Activated CD4-positive, CD25-positive, alpha-beta regulatory T cell treated with anti-CD3 and anti-CD28 coated beads, Interleukin-2, amount 50 U/mL, for 16 hours (primary cell): Measurements from ENCODE around the gene GTSF1L.

ENCODE experiments used
- DNase-seq: peaks from one replicate; pipeline ENCODE4 v3.0.0-alpha.2; 2020; ENCODE audit warnings: low read depth, low spot score

The GTSF1L gene

DNA sequence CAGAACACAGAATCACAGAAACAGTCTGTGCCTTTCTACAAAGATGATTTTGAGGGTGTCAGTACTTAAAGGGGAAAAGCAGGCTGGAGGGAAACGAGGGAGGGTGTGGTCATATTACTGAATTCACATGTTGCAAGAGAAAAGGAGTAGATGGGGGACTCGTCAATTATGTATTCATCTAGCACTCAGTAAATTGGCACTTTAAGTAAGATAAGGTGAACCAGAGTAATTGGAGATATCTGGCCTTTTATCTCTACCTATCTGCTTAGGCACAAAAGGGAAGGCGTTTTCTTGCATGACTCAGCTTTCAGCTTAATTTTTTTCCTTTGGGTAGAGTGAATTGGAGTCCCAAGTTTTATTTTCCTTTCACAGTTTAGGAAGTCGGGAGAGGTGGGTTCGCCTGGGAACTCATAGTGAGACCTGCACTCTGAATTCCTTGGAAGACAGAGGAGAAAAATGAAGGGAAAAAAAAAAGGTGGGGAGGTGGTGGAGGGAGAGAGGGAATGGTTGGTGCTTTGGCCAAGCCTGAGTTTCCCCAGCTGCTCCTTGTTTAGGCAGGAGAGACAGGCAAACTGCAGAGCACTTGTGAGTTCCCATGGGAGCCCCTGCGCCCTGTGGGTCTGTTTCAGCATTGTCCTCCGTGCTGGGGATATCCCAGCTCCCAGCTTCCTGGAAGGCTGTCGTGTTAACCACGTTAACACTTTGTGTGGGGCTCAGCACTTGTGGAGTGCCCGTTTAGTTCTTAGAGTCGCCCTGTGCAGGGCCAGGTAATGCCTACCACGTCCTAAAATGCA is 19.7 kb upstream of the GTSF1L start:
- no peak for DNase-seq

DNA sequence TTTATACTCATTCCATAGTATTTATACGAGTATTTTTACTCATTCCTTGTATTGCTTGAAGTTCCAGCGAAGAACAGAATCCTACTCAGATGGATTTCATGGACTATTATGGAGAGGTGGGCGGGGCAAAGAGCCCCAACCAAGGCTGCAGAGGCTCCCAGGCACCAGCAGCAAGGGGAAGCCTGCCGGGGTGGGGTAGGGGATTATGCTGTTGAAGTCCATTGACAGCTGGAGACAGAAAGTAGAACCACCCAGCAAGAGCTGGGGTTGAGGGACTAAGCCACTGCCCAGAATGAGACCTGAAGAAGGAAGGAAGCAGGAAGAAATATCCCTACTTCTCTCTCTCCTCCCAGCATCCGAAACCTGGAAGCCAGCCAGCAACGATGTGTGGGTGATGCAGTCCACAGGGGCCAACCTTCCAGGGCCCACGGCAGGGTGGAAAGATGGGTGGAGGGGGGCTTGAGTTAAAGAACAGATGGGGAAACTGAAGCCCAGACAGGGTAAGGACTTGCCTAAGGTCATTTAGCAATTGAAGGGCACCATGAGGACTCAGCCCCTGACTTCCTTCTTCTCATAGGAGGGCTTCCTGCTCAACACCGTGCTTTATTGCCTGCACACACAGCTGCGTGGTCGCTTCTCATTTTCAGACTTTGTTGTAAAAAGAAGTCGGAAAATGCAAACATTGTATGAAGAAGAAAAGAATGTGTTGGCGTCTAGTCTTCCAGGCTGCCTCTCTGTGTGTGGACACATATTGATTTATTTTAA is 18.3 kb upstream of the GTSF1L start:
- no peak for DNase-seq

DNA sequence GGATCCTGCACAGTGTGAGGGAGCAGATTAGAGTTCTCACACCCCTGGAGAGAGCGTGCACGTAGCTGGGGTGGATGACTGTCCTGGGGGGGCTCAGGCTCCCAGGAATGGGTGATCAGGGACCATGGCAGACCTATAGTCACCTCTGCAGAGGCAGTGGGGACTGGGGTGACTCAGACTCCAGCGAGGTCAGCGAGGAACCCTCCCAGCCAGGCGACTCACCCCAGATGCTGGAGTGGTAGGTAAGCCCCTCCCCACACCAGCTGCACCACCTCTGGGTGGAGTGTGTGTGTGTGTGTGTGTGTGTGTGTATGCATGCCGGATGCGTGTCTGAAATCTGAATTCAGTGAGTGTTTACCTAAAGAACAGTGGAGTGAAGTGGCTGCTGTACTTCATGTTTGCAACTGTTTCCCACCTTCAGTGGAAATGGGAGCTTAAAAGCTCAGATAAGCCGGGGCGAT is 17.4 kb upstream of the GTSF1L start:
- no peak for DNase-seq

DNA sequence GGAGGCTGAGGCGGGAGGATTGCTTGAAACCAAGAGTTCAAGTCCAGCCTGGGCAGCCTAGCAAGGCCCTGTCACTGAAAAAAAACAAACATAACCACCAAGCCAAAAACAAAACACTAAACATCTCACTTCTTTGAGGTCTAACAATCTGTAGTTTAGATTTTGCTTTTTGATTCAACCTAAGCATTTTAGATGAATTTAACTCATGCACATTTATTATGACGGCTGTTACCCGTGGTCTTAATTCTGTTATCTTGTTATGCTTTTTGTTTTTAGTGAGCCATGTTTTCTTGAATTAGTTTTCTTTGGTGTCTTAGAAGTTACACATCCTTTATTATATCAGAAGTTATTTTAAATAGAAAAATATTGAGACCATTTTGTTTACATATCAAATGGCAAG is 13.8 kb upstream of the GTSF1L start:
- no peak for DNase-seq

DNA sequence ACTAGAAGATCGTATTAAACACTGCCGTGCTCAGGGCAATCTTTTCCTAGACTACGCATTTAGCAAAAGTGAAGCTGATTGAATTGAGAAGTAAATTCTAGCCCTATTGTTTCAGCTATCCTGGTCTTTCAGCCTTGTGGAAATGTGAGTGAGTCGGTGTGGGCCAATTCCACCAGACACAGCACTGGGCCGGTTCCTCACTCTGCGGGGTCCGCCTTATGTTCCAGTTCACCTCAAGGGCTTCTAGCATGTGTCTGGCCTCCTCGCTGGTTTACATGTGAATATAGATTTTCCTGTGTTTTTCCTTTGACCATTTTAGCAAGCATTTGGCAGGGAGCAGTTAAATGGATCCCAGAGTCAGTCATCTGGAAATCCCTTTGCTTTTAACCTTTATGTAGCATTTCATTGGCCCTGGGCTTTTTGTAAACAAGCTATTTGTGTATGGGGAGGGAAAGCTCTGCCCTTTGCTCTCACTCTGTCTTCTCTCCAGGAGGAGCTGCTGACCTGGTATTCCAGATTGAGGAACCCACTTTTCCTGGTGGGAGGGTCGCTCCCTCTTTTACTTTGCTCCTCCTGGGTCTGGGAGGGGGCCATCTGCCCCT is 12.4 kb upstream of the GTSF1L start:
- DNase-seq = no peak

DNA sequence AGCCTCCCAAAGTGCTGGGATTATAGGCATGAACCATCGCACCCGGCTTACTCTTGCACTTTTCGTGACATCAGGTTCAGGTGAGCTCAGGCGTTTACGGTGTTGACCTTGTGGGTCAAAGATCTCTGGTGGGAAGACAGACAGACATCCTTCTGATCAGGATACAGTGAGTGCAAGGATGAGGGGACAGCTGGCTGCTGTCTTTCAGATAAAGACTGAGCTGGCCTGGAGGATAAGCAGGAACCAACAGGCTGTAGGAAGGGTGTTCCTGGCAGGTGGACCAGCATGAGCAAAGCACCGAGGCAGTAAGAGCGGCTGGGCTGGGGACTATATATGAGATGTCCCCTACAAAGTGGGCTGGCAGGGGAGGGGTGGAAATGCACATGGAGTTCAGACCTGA is 11.1 kb upstream of the GTSF1L start:
- DNase-seq = no peak

- no peak for DNase-seq
Observed at GRCh38 chr20:43736588-43737158, 9.9 kb upstream of the GTSF1L start.

- no peak for DNase-seq
Observed at GRCh38 chr20:43731927-43732326, 5.1 kb upstream of the GTSF1L start.

DNA sequence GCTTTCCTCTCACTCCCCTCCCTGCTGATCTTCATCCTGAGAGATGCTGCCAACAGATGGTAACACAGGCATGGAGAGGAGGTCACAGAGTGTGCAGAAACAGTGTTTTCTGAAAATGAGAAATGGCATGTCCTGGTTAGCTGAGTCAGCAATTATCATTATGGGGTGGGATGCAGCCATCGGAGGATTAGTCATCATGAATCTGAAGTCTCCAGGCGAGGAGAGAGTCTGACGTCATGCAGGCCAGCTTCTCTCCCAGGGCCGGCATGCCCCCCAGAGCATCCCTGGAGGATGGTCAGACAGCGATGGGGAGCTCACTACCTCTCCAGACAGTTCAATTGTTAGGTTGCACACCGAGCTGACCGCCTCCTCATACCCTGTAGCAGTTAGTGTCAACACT is 4.7 kb upstream of the GTSF1L start:
- DNase-seq = no peak

- DNase-seq = no peak
Observed at GRCh38 chr20:43728686-43729255, 2.0 kb upstream of the GTSF1L start.

DNA sequence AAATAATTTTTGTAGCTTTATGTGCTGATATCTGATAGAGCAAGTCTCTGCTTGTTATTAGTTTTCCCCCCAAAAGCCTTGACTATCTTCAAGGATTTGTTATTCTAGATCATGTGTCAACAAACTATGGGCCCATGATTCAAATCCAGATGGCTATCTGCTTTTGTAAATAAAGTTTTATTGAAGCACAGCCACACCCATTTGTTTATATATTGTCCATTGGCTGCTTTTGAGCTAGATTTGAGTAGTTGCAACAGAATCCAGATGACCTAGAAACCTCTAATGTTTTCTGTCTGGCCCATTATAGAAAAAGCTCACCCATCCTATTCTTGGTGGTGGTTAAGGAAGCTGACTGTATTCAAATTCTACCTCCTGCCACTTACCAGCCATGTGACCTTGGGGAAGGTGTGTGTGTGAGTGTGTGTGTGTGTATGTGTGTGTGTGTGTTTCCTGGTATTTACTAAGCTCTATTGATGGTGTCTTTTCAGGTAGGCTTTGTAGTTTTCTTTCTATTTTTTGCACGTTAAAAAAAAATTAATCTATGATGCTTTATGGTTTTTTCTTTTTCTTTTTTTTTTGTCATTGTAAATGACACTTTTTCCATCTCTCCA is 1.3 kb upstream of the GTSF1L start:
- no peak for DNase-seq

DNA sequence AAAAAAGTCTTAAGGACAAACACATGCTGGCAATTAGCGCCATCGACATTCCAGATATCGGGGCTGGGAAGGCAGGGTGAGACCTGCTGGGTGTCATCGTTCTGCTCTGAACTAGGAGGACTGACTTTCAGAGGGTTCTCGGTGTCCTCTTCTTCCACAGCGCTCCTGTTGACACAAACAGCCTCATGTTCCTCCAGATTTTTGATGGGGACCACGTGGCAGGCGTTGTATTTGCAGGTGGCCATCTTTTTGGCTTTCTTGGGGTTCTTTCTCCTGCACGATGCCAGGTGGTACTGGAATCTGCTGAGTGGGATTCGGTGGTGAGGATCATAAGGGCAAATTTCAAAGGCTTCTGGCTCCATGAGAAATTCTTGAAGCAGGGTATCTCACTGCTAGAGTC is 469 bp downstream of the GTSF1L start:
- DNase-seq = no peak

DNA sequence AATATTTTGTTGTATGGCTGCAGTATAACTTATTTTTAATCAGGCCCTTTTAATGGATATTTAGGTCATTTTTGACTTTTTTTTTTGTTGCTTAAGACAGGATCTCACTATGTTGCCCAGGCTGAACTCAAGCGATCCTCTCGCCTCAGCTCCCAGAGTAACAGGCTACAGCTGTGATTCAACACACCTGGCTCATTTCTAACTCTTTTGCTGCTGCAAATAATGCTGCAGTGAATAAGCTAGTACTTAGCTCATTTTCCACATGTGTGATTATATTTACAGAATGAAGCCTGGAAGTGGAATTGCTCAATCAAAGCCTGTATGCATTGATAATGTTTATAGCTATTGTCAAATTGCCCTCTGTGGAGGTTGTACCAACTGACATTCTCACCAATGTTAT is 1.1 kb downstream of the GTSF1L start:
- no peak for DNase-seq

- DNase-seq = no peak
Observed at GRCh38 chr20:43724383-43724782, 2.4 kb downstream of the GTSF1L start.

DNA sequence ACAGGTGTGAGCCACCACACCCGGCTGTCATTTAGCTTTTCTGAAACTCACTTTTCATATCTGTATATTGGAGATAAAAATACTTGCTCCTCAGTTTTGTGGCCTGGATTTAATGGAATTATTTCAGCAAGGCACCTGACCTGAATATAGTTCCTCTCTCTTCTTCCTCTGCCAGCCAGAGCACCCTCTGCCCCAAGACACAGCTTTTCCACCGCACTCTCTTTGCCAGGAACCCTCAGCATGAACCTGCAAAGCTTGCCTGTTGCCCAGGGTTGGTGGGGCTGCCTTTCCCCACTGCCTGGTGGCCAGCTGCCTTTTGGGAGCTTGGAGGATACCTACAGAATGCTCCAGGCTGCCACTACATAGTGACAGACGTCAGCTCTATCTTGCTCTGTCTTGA is 3.1 kb downstream of the GTSF1L start:
- no peak for DNase-seq

GRCh38 chr20:43723186-43723585 is 3.6 kb downstream of the GTSF1L start:
- DNase-seq = no peak

- DNase-seq = peak; percentile 50
Observed at GRCh38 chr20:43722153-43722505, 4.7 kb downstream of the GTSF1L start.

DNA sequence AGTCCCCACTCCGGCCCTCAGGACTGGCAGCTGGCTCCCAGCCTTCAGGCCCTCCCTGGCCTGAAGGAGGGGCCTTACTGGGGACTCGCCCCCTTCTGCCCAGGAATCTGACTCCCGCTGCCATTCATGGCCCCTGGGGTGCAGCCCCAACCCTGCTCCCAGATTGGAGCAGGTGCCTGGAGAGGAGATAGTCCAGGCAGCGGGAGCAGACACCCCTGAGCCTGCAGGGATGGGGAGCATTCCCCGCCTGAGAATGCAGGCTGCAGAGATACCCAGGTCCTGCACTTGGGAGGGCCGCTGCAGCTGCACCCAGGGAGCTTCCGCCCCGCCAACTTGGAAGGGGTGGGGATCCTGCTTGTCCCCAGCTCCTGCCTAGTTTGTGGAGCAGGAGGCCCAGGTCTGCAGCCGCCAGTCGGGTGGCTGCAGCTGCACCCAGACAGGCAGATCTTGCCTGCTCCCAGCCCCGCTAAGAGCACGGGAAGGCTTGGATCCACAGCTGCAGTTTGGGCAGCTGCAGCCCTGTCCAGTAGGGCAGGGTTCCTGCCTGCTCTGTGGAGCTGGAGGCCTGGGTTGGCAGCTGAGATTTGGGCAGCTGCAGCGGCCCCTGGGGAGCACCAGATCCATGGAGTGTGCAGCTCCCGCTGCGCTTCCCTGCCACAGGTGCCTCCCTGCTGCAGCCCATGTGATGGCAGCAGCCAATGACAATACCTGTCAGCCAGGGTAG is 5.2 kb downstream of the GTSF1L start:
- DNase-seq = no peak

- DNase-seq = no peak
Observed at GRCh38 chr20:43721097-43721428, 5.7 kb downstream of the GTSF1L start.

- no peak for DNase-seq
Observed at GRCh38 chr20:43720007-43720406, 6.8 kb downstream of the GTSF1L start.

DNA sequence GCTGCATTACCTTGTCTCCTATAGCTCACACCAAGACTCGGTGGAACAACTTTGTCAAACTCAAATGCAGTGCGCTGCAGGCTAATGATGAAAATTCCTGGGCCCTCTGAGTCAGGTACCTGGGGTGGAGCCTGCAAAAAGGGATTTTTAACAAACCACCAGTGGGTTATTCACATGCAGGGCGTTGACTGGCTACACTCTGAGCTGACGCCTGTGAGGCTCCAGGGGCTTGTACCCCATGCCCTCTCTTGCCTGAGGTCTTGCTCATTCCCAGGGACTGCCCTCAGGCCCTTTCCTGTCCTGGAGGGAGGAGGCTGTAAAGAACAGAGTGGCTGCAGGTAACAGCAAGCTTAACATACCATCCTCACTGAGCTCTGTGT is 9.2 kb downstream of the GTSF1L start:
- no peak for DNase-seq
